Nephron (organoid): ENCODE data around the gene FN3K.

ENCODE experiments used
- H3K27ac Mint-ChIP-seq, 3 experiments: 2 replicates each; pipeline ENCODE4 v1.8.0; 2020; ENCODE audit warnings: mixed read lengths in 3 of 3, mild to moderate bottlenecking in 2 of 3, moderate library complexity in 1 of 3
- H3K27me3 Mint-ChIP-seq: 2 replicates; pipeline ENCODE4 v1.8.0; 2021; ENCODE audit warnings: low read depth, mild to moderate bottlenecking, moderate library complexity, mixed read lengths
- H3K36me3 Mint-ChIP-seq: 2 replicates; pipeline ENCODE4 v1.8.0; 2020; ENCODE audit warnings: low read depth, mixed read lengths
- H3K4me1 Mint-ChIP-seq: 2 replicates; pipeline ENCODE4 v1.8.0; 2020; ENCODE audit warnings: mixed read lengths
- H3K4me3 Mint-ChIP-seq, 3 experiments: 2 replicates each; pipeline ENCODE4 v1.8.0; 2020; ENCODE audit warnings: mild to moderate bottlenecking in 3 of 3, mixed read lengths in 3 of 3, moderate library complexity in 2 of 3
- H3K9me3 Mint-ChIP-seq: 2 replicates; pipeline ENCODE4 v1.8.0; 2020; ENCODE audit warnings: mixed read lengths
- TF ChIP-seq, protein P1 (sequence below), 3 experiments: fragments of 200-600 bp; sonication (generic); IDR thresholded peaks; one replicate each; pipeline ENCODE4 v1.5.0; 2021; ENCODE audit warnings: antibody characterized with exemption in 3 of 3; ENCODE audit not compliant: unreplicated experiment in 3 of 3

The FN3K gene

DNA sequence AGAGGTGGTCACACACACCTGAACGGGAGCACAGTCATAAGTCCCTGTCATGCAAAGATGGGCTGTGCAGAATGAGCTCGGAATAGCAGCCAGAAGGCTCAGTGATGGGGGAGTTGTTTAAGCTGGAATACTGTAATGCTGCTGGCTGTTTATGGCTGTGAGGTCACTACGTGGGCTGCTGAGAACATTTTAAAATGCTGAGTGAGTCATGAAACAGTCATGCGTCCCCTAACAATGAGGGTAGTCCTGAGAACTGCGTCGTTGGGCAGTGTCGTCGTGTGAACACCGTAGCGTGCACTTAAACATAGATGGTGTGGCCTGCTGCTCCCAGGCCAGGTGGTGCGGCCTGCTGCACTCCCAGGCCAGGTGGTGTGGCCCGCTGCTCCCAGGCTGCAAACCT, 56.1 kb downstream of the FN3K start:
- Mint-ChIP-seq H3K36me3 (peaks cover 19% of the 10 kb centered on the region), H3K9me3 (no peaks in the 10 kb centered on the region), H3K27me3 (no peaks in the 10 kb centered on the region), H3K4me3 (no peak overlapping the region), H3K27ac (peak overlapping the region; percentile 66 to 73 (median 68)), H3K4me1 (peaks cover 36% of the 10 kb centered on the region)
- TF ChIP-seq, protein P1, sequence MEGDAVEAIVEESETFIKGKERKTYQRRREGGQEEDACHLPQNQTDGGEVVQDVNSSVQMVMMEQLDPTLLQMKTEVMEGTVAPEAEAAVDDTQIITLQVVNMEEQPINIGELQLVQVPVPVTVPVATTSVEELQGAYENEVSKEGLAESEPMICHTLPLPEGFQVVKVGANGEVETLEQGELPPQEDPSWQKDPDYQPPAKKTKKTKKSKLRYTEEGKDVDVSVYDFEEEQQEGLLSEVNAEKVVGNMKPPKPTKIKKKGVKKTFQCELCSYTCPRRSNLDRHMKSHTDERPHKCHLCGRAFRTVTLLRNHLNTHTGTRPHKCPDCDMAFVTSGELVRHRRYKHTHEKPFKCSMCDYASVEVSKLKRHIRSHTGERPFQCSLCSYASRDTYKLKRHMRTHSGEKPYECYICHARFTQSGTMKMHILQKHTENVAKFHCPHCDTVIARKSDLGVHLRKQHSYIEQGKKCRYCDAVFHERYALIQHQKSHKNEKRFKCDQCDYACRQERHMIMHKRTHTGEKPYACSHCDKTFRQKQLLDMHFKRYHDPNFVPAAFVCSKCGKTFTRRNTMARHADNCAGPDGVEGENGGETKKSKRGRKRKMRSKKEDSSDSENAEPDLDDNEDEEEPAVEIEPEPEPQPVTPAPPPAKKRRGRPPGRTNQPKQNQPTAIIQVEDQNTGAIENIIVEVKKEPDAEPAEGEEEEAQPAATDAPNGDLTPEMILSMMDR (IDR thresholded peaks at IDR 0.05; ENCODE audit: unreplicated experiment in 3 of 3): no peak

DNA sequence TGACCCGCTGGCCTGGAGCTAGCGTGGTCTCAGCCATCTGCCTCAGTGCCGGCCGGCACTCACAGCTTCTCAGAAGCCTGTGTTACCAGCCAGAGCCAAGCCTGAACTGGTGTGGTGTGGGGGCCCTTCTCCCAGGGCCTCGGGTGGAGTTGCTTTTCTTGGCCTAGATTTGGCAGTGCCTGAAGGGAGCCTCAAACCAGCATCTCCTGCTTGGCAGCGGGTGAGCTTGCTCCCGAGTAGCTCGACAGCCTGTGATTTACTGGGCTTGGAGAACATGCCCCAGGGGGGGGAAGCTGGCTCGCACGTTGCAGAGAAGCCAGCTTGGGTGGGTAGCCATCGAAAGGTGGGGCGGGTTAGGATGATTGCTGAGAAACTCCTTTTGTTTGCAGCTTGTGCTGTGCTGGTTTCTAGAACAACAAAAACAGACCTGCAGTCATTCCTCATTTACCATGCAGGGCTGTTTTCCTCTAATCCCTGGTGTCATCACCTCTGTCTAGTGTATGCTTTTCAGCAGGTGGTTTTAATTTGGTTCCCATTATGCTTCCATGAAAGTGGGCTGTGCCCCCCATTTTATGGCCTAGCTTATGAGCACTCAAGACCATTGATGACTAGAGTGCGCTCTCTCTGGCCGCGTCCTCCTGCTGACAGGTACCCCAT, 58.7 kb downstream of the FN3K start:
- TF ChIP-seq, protein P1 (IDR thresholded peaks at IDR 0.05; ENCODE audit: unreplicated experiment in 3 of 3): no peak
- H3K27ac Mint-ChIP-seq: peak overlapping the region in 2 of 3 experiments; percentile 42 to 76
- no peaks in the 10 kb centered on the region for H3K9me3 Mint-ChIP-seq
- H3K36me3 Mint-ChIP-seq: peaks cover 20% of the 10 kb centered on the region
- no peaks in the 10 kb centered on the region for H3K27me3 Mint-ChIP-seq
- H3K4me1 Mint-ChIP-seq: peaks cover 31% of the 10 kb centered on the region
- H3K4me3 Mint-ChIP-seq: no peak overlapping the region

DNA sequence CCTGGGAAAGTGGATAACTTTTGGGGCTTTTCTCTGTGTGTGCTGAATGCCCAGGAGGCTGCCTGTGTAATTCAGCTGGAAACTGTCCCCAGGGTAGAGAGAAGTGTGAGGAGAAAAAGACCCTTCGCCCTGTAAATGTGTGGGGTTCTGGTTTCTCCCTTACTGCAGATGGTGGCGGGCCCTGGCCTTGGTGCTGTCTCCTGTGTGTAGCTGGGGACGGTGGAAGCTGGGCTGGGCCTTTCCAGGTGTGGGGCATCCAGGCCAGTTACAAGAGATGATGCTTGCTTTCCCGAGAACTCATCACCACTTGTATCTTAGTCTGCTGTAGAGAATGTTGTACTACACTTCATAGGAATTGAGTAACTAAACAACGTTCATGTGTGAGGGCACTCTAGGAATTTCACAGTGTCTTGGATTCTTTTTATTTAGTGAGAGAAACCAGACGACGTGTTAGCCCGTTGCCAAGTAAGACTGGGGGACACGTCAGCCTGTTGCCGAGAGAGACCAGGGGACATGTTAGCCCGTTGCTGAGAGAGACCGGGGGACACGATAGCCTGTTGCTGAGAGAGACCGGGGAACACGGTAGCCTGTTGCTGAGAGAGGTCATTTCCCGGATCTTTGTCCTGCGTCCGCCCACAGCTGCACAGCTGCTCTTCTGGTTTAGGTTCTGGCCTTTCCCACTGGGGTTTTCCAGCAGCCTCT, 59.5 kb downstream of the FN3K start:
- Mint-ChIP-seq H3K4me3 (no peak overlapping the region), H3K27ac (peak overlapping the region; percentile 75 to 80 (median 76)), H3K36me3 (peaks cover 22% of the 10 kb centered on the region), H3K9me3 (no peaks in the 10 kb centered on the region), H3K27me3 (no peaks in the 10 kb centered on the region), H3K4me1 (peaks cover 31% of the 10 kb centered on the region)
- TF ChIP-seq, protein P1 (IDR thresholded peaks at IDR 0.05; ENCODE audit: unreplicated experiment in 3 of 3): no peak

DNA sequence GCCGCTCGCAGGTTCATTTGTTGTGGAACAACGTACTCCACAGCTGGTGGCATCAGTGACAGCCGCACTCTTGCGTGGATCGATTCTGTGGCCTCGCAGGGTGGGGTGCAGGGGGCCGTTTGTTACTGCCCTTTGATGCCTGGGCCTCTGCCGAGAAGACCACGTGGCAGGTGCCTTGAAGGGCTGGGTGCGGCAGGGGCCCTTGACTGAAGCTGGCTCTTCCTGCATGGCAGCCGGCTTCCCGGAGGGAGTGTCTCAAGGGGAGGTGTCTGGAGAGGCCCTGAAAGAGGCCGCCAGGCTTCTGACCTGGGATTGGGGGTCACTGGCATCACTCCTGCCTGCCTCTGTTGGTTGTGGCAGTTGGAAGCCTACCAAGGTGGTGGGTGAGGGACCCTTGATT, 60.2 kb downstream of the FN3K start:
- Mint-ChIP-seq H3K36me3 (peaks cover 26% of the 10 kb centered on the region), H3K27ac (no peak overlapping the region), H3K4me3 (no peak overlapping the region), H3K4me1 (peaks cover 31% of the 10 kb centered on the region), H3K27me3 (no peaks in the 10 kb centered on the region), H3K9me3 (no peaks in the 10 kb centered on the region)
- TF ChIP-seq, protein P1 (IDR thresholded peaks at IDR 0.05; ENCODE audit: unreplicated experiment in 3 of 3): no peak

DNA sequence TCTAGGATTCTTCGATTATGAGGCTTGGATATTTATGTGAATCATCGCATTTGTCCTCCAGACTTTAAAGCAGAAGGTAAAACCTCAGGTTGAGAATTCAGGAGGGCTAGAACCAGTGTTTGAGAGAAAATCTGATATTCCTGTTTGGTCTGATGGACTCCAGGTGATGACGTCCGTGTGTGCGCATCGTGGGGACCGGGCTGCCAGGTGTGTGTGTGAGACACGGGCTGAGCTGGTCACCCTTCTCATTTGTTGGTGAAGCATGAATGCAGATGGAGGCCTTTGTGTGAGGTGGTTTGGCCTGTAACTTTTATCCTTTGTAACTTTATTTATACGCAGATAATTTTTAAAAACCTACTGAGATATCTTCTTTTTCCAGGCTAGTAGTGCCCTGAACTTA, 61.6 kb downstream of the FN3K start:
- H3K27ac Mint-ChIP-seq: no peak overlapping the region
- peaks cover 30% of the 10 kb centered on the region for H3K36me3 Mint-ChIP-seq
- TF ChIP-seq, protein P1 (IDR thresholded peaks at IDR 0.05; ENCODE audit: unreplicated experiment in 3 of 3): no peak
- no peak overlapping the region for H3K4me3 Mint-ChIP-seq
- peaks cover 30% of the 10 kb centered on the region for H3K4me1 Mint-ChIP-seq
- peaks cover 9% of the 10 kb centered on the region for H3K9me3 Mint-ChIP-seq
- no peaks in the 10 kb centered on the region for H3K27me3 Mint-ChIP-seq

DNA sequence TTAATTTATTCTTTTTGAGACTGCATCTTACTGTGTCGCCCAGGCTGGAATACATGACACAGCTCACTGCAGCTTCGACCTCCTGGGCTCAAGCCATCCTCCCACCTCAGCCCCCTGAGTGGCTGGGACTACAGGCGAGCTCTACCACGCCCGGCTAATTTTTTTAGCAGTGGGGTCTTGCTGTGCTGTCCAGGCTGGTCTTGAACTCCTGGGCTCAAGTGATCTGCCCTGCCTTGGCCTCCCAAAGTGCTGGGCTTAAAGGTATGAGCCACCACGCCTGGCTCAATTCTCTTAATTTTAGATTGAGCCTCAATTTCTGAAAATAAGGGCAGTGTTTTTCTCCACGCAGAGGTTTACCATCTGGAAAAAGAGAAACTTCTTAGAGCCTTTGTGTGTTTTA, 63.3 kb downstream of the FN3K start:
- TF ChIP-seq, protein P1 (IDR thresholded peaks at IDR 0.05; ENCODE audit: unreplicated experiment in 3 of 3): no peak
- peaks cover 44% of the 10 kb centered on the region for H3K36me3 Mint-ChIP-seq
- H3K4me1 Mint-ChIP-seq: peaks cover 35% of the 10 kb centered on the region
- no peaks in the 10 kb centered on the region for H3K27me3 Mint-ChIP-seq
- H3K27ac Mint-ChIP-seq: no peak overlapping the region
- peaks cover 15% of the 10 kb centered on the region for H3K9me3 Mint-ChIP-seq
- no peak overlapping the region for H3K4me3 Mint-ChIP-seq
